Ascending aorta (tissue), 2 donors: ENCODE data around the gene APEX2. TPM values are rescaled to one million over a fixed set of nuclear protein-coding genes. Genes with fewer than 3 reads are reported as not detected.
"Not testable (repeated sequence)": the region's sequence is repeated elsewhere in the genome, so short reads cannot be mapped to it uniquely, and the experiment has no call there.

Source experiments
- DNase-seq, 2 donors: peaks; one replicate each; pipeline ENCODE4 v3.0.0-alpha.2; 2019; ENCODE audit warnings: low spot score in 2 of 2
- H3K27ac ChIP-seq, 2 donors: fragments of 200-600 bp; sonication (generic); one replicate each; pipeline ENCODE4 v1.5.1; 2016 to 2017; ENCODE audit warnings: mild to moderate bottlenecking in 1 of 2
- H3K27me3 ChIP-seq: fragments of 200-600 bp; sonication (generic); one replicate; pipeline ENCODE4 v1.5.1; 2017
- H3K36me3 ChIP-seq, 2 donors: fragments of 200-600 bp; sonication (generic); one replicate each; pipeline ENCODE4 v1.5.1; 2016
- H3K4me1 ChIP-seq, 2 donors: fragments of 200-600 bp; sonication (generic); one replicate each; pipeline ENCODE4 v1.5.1; 2016 to 2017; ENCODE audit warnings: mild to moderate bottlenecking in 1 of 2
- H3K4me3 ChIP-seq, 2 donors: fragments of 200-600 bp; sonication (generic); one replicate each; pipeline ENCODE4 v1.5.1; 2016 to 2017; ENCODE audit warnings: mild to moderate bottlenecking in 1 of 2
- H3K9me3 ChIP-seq, 2 donors: fragments of 200-600 bp; sonication (generic); one replicate each; pipeline ENCODE4 v1.5.1; 2016
- CTCF ChIP-seq, 3 experiments: fragments of 200-600 bp in 2 of 3; fragments of 450-650 bp in 1 of 3; sonication (generic) in 2 of 3; IDR thresholded peaks; one replicate each; pipeline ENCODE4 v1.5.1; 2016 to 2019; ENCODE audit warnings: antibody characterized with exemption in 3 of 3, mild to moderate bottlenecking in 1 of 3, moderate library complexity in 1 of 3
- intact Hi-C: fragments of 100-400 bp; cut with DNase I; formaldehyde crosslinking; loops from one replicate; pipeline ENCODE4 v1.15.1; 2023
- total RNA-seq: library from RNA; depleted of rRNA; stranded (reverse); fragments of >200 nt; gene quantifications from one replicate; pipeline ENCODE4 v1.1.0, GENCODE V29; 2016

APEX2 gene
- total RNA-seq, 1 donor from 2014 or later, result 31.5 TPM

- no peaks in the 10 kb centered on the region for H3K36me3 ChIP-seq
- no peaks in the 10 kb centered on the region for H3K4me1 ChIP-seq
- intact Hi-C loops, result no loop called here
- no peaks in the 10 kb centered on the region for H3K9me3 ChIP-seq
- DNase-seq, result no peak
- no peak overlapping the region for H3K27ac ChIP-seq
- no peaks in the 10 kb centered on the region for H3K27me3 ChIP-seq
- TF ChIP-seq CTCF (IDR thresholded peaks at IDR 0.05), result no peak
- no peak overlapping the region for H3K4me3 ChIP-seq
These were observed 21.7 kb upstream of the APEX2 start for GRCh38 chrX:54978448-54978847.

- Histone ChIP-seq H3K27ac (no peak overlapping the region), H3K4me1 (no peaks in the 10 kb centered on the region), H3K4me3 (no peak overlapping the region), H3K27me3 (no peaks in the 10 kb centered on the region), H3K9me3 (no peaks in the 10 kb centered on the region), H3K36me3 (no peaks in the 10 kb centered on the region)
- TF ChIP-seq CTCF (IDR thresholded peaks at IDR 0.05), result no peak
- intact Hi-C loops, result no loop called here
- no peak for DNase-seq
These were observed 20.7 kb upstream of the APEX2 start for GRCh38 chrX:54979432-54979831.

- H3K27me3 ChIP-seq, result no peaks in the 10 kb centered on the region
- H3K9me3 ChIP-seq, result no peaks in the 10 kb centered on the region
- H3K27ac ChIP-seq, result no peak overlapping the region
- H3K4me3 ChIP-seq, result no peak overlapping the region
- intact Hi-C loops, result no loop called here
- H3K36me3 ChIP-seq, result no peaks in the 10 kb centered on the region
- no peak for TF ChIP-seq CTCF (IDR thresholded peaks at IDR 0.05)
- no peak for DNase-seq
- H3K4me1 ChIP-seq, result no peaks in the 10 kb centered on the region
These were observed 19.8 kb upstream of the APEX2 start for GRCh38 chrX:54980334-54980733.

GRCh38 chrX:54983306-54983705 lies 16.9 kb upstream of the APEX2 start:
- H3K27me3 ChIP-seq, intact Hi-C loops: not testable (repeated sequence)

GRCh38 chrX:54991706-54992105 lies 8.5 kb upstream of the APEX2 start:
- intact Hi-C loops, result no loop called here

More at GRCh38 chrX:54983306-54983705, 16.9 kb upstream of the APEX2 start:
- H3K27ac ChIP-seq, H3K9me3 ChIP-seq, H3K36me3 ChIP-seq, H3K4me1 ChIP-seq, DNase-seq, H3K4me3 ChIP-seq: not testable (repeated sequence)

GRCh38 chrX:54992911-54993622 lies 7.1 kb upstream of the APEX2 start:
- intact Hi-C loops, result no loop called here
- Histone ChIP-seq H3K4me3 (no peak overlapping the region), H3K4me1 (no peaks in the 10 kb centered on the region), H3K36me3 (no peaks in the 10 kb centered on the region), H3K9me3 (no peaks in the 10 kb centered on the region), H3K27me3 (no peaks in the 10 kb centered on the region), H3K27ac (no peak overlapping the region)
- no peak for DNase-seq
- no peak for TF ChIP-seq CTCF (IDR thresholded peaks at IDR 0.05)

More at GRCh38 chrX:54991706-54992105, 8.5 kb upstream of the APEX2 start:
- Histone ChIP-seq H3K4me1 (no peaks in the 10 kb centered on the region), H3K9me3 (no peaks in the 10 kb centered on the region), H3K27me3 (no peaks in the 10 kb centered on the region), H3K36me3 (no peaks in the 10 kb centered on the region), H3K27ac (no peak overlapping the region), H3K4me3 (no peak overlapping the region)
- no peak for TF ChIP-seq CTCF (IDR thresholded peaks at IDR 0.05)
- DNase-seq, result no peak
